Upper lobe of left lung (tissue), 4 donors: ENCODE results near the gene DLEU7.

ENCODE experiments used
- CTCF ChIP-seq, 6 experiments: fragments of 450-650 bp in 4 of 6; fragments of 200-600 bp in 2 of 6; sonication (generic) in 2 of 6; IDR thresholded peaks; one replicate each; pipeline ENCODE4 v1.5.1; 2016 to 2019; ENCODE audit warnings: antibody characterized with exemption in 6 of 6
- POLR2A ChIP-seq, 4 donors: fragments of 450-650 bp; IDR thresholded peaks; one replicate each; pipeline ENCODE4 v1.5.1; 2016 to 2017; ENCODE audit warnings: antibody characterized with exemption in 4 of 4, mild to moderate bottlenecking in 2 of 4
- POLR2AphosphoS5 ChIP-seq, 2 donors: sonication (generic); formaldehyde crosslinking; IDR thresholded peaks; one replicate each; pipeline ENCODE4 v1.5.1; 2017; ENCODE audit warnings: antibody characterized with exemption in 2 of 2

DNA sequence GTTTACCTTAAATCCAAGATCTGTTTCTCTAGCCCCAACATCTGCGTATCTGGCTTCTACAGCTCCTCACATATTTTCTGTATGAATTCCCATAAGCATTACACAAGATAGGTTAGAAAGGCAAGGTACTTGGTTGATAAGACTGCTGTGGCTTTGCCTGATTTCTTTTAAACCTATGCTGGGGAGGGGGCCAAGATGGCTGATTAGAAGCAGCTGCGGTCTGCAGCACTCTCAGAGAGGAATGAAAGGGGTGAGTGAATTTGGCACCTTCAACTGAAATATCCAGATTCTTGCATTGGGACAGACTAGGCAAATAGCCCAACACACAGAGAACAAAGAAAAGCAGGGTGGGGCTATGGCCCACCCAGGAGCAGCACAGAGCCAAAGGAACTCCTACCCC lies 12.2 kb upstream of the DLEU7 start:
- TF ChIP-seq CTCF (IDR thresholded peaks at IDR 0.05) (no peak), POLR2A (IDR thresholded peaks at IDR 0.05) (no peak), POLR2AphosphoS5 (IDR thresholded peaks at IDR 0.05) (no peak)
